Osteoblast (primary cell): ENCODE data around the gene TFPT. TPM values are rescaled to one million over a fixed set of nuclear protein-coding genes. Genes with fewer than 3 reads are reported as not detected.
A peak's percentile ranks its signal among the peaks of the same experiment; 100 is the strongest.

Experiments used
- DNase-seq: peaks from one replicate; pipeline ENCODE4 v3.0.0; 2011; ENCODE audit warnings: low spot score, mixed read lengths; ENCODE audit not compliant: insufficient read length; ENCODE audit errors: missing footprints
- H2AFZ ChIP-seq: 2 replicates; pipeline ENCODE4 v1.6.0; 2011; ENCODE audit warnings: mild to moderate bottlenecking, low read length
- H3K27ac ChIP-seq: 2 replicates; pipeline ENCODE4 v1.5.1; 2011; ENCODE audit warnings: mild to moderate bottlenecking, low read depth, low read length, moderate library complexity
- H3K27me3 ChIP-seq: 2 replicates; pipeline ENCODE4 v1.6.0; 2012; ENCODE audit warnings: mild to moderate bottlenecking, control low read depth, inconsistent platforms, low read length, moderate library complexity; ENCODE audit not compliant: insufficient read depth
- H3K36me3 ChIP-seq: 2 replicates; pipeline ENCODE4 v1.5.1; 2011; ENCODE audit warnings: mild to moderate bottlenecking, low read length, control low read depth, moderate library complexity; ENCODE audit not compliant: insufficient read depth
- H3K4me1 ChIP-seq: 2 replicates; pipeline ENCODE4 v1.5.1; 2011; ENCODE audit warnings: mild to moderate bottlenecking, low read length, control low read depth, moderate library complexity; ENCODE audit not compliant: insufficient read depth
- H3K4me2 ChIP-seq: 2 replicates; pipeline ENCODE4 v1.6.0; 2011; ENCODE audit warnings: mild to moderate bottlenecking, low read length; ENCODE audit not compliant: insufficient read depth
- H3K4me3 ChIP-seq: fragments of 200-600 bp; sonication (generic); 3 replicates; pipeline ENCODE4 v1.5.1; 2012; ENCODE audit warnings: mild to moderate bottlenecking, low read length, inconsistent platforms; ENCODE audit not compliant: insufficient read depth
- H3K79me2 ChIP-seq: 2 replicates; pipeline ENCODE4 v1.6.0; 2012; ENCODE audit warnings: mild to moderate bottlenecking, low read length, control low read depth, inconsistent platforms; ENCODE audit not compliant: insufficient read depth
- H3K9me3 ChIP-seq: 2 replicates; pipeline ENCODE4 v1.5.1; 2011; ENCODE audit warnings: low read depth, low read length, control low read depth
- H4K20me1 ChIP-seq: 2 replicates; pipeline ENCODE4 v1.6.0; 2012; ENCODE audit warnings: mild to moderate bottlenecking, low read length, control low read depth; ENCODE audit not compliant: insufficient read depth
- total RNA-seq: library from RNA; depleted of rRNA; stranded (reverse); fragments of >200 nt; gene quantifications from 2 replicates; pipeline ENCODE4 v1.2.3, GENCODE V29; 2012
- TF ChIP-seq, protein P1 (sequence below): IDR thresholded peaks from 2 replicates; pipeline ENCODE4 v1.5.1; 2011; ENCODE audit warnings: mild to moderate bottlenecking, low read depth, low read length, moderate library complexity; ENCODE audit errors: extremely low read depth

The TFPT gene
- total RNA-seq, 1 donor, result 17.4 TPM

DNA sequence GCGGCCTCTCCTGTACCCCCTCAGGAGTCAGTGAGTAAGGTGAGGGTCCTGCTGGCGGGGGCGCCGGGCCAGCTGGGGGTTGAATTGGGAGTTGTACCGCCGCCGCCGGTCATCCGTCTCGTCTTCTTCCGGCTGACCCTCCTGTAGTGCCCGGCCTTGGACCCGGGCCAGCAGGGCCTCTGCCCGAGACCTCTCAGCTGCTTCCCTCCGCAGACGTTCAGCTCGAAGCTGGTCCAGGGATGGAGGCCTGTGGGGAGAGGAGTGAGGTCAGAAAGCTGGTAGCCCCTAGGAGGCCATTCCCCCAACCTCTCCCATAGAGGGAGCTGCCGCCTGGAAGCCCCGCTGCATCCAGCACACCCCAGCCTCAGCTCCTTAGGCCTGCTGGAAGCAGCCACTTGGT, 40.2 kb upstream of the TFPT start:
- no peak overlapping the region for H3K27ac ChIP-seq
- DNase-seq, result no peak
- peaks cover 13% of the 10 kb centered on the region for H3K79me2 ChIP-seq
- no peak overlapping the region for H2AFZ ChIP-seq
- H3K9me3 ChIP-seq, result no peaks in the 10 kb centered on the region
- no peak overlapping the region for H3K4me3 ChIP-seq
- peaks cover 68% of the 10 kb centered on the region for H3K36me3 ChIP-seq
- no peaks in the 10 kb centered on the region for H3K27me3 ChIP-seq
- peaks cover 19% of the 10 kb centered on the region for H4K20me1 ChIP-seq
- H3K4me2 ChIP-seq, result no peak overlapping the region
- TF ChIP-seq, protein P1, sequence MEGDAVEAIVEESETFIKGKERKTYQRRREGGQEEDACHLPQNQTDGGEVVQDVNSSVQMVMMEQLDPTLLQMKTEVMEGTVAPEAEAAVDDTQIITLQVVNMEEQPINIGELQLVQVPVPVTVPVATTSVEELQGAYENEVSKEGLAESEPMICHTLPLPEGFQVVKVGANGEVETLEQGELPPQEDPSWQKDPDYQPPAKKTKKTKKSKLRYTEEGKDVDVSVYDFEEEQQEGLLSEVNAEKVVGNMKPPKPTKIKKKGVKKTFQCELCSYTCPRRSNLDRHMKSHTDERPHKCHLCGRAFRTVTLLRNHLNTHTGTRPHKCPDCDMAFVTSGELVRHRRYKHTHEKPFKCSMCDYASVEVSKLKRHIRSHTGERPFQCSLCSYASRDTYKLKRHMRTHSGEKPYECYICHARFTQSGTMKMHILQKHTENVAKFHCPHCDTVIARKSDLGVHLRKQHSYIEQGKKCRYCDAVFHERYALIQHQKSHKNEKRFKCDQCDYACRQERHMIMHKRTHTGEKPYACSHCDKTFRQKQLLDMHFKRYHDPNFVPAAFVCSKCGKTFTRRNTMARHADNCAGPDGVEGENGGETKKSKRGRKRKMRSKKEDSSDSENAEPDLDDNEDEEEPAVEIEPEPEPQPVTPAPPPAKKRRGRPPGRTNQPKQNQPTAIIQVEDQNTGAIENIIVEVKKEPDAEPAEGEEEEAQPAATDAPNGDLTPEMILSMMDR, result no peak
- H3K4me1 ChIP-seq, result peaks cover 39% of the 10 kb centered on the region

GRCh38 chr19:54154603-54155345, 39.3 kb upstream of the TFPT start:
- Histone ChIP-seq H4K20me1 (peaks cover 19% of the 10 kb centered on the region), H2AFZ (no peak overlapping the region), H3K4me1 (peaks cover 32% of the 10 kb centered on the region), H3K4me2 (peak overlapping the region; percentile 6), H3K27ac (peak overlapping the region; percentile 32), H3K4me3 (no peak overlapping the region), H3K27me3 (no peaks in the 10 kb centered on the region), H3K36me3 (peaks cover 77% of the 10 kb centered on the region), H3K9me3 (no peaks in the 10 kb centered on the region), H3K79me2 (peaks cover 13% of the 10 kb centered on the region)
- DNase-seq, result peak; percentile 95
- TF ChIP-seq, protein P1, result no peak

DNA sequence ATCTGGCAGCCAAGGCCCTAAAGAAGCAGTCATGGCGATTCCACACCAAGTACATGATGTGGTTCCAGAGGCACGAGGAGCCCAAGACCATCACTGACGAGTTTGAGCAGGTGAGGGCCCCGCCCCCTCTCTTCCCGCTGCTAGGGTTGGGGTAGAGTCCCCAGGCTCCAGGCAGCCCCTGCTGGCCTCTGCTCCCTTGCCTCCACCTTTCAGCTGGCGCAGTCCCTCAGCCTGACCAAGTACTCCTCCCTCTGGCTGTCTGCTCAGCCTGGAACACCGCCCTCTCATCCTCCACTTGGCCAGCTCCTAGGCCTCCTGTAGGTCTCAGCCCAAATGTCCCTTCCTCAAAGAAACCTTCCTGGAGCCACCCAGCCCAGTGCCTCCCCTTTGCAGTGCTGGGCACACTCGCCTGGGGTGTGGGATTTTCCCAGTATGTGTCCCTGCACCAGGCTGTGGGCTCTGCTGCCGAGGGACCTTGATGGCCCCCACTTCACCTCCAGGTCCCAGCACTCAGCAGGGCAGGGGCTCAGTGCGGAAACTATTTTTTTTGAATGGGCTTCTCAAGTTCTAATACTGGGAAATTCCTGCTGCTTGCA, 38.4 kb upstream of the TFPT start:
- no peaks in the 10 kb centered on the region for H3K9me3 ChIP-seq
- DNase-seq, result no peak
- peaks cover 19% of the 10 kb centered on the region for H4K20me1 ChIP-seq
- peaks cover 28% of the 10 kb centered on the region for H3K4me1 ChIP-seq
- H3K4me2 ChIP-seq, result no peak overlapping the region
- H3K27ac ChIP-seq, result peak overlapping the region; percentile 48
- no peaks in the 10 kb centered on the region for H3K27me3 ChIP-seq
- H2AFZ ChIP-seq, result no peak overlapping the region
- H3K4me3 ChIP-seq, result no peak overlapping the region
- TF ChIP-seq, protein P1, result no peak
- H3K36me3 ChIP-seq, result peaks cover 87% of the 10 kb centered on the region
- H3K79me2 ChIP-seq, result peaks cover 10% of the 10 kb centered on the region

- Histone ChIP-seq H3K27ac (peak overlapping the region; percentile 48), H3K36me3 (peaks cover 91% of the 10 kb centered on the region), H3K9me3 (no peaks in the 10 kb centered on the region), H3K79me2 (peaks cover 1% of the 10 kb centered on the region), H3K4me1 (peaks cover 21% of the 10 kb centered on the region), H3K4me3 (no peak overlapping the region), H2AFZ (no peak overlapping the region), H3K4me2 (no peak overlapping the region), H3K27me3 (no peaks in the 10 kb centered on the region), H4K20me1 (peaks cover 19% of the 10 kb centered on the region)
- TF ChIP-seq, protein P1, result no peak
- DNase-seq, result no peak
Observed at GRCh38 chr19:54152878-54153524, 37.5 kb upstream of the TFPT start.
